Measurements from ENCODE around the gene CD180. TPM values are rescaled to one million over a fixed set of nuclear protein-coding genes. Genes with fewer than 3 reads are reported as not detected.

Gene CD180
- total RNA-seq, 2 experiments from 2014 or later: 14.4 to 15.7 TPM

DNA sequence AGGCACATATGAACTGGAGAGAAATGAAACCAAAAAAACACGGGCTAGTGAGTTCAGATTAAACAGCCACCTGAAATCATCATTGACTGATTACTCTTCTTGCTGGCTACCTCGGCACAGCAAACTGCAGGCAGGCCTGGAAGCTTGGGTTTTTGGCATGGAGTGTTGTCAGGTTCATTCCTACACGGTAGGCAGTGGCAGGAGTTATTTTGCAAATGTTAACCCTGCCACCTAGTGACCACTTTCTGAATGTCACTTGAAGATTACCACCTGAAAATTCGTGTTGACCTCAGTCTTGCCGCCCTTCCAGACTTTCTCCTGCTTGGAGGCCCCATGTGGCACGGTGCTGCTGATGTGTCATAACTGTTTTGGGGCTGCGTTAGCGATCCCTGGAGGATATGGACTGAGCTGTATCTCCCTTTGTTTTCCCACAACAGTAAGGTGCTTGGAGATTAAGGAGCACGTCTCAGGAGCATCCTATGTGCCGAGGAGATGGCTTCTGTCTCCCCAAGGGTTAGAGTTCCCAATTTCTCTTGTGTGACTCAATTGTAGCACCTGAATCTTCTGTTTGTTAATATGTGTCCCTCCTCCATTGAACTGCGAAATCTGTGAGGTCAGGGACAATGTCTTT is 12.7 kb upstream of the CD180 start:
- Histone ChIP-seq H3K9me2 (ENCODE audit: insufficient read depth, low read length) (no peaks in the 10 kb centered on the region), H3K4me1 (ENCODE audit: insufficient read depth, low read length, poor library complexity, severe bottlenecking) (peaks cover 55% of the 10 kb centered on the region), H3K27ac (ENCODE audit: low read depth, low read length, poor library complexity, severe bottlenecking) (no peak overlapping the region), H2AFZ (ENCODE audit: low read length) (peak overlapping the region; percentile 68; the same call in 1 of the 2 replicates), H3K79me2 (ENCODE audit: insufficient read depth, low read depth, low read length) (no peaks in the 10 kb centered on the region), H3K9me3 (ENCODE audit: low read length) (no peaks in the 10 kb centered on the region), H3K4me2 (ENCODE audit: low read length) (peak overlapping the region; percentile 46), H4K20me1 (ENCODE audit: insufficient read depth, low read length) (no peaks in the 10 kb centered on the region), H3K36me3 (ENCODE audit: insufficient read depth, low read length) (no peaks in the 10 kb centered on the region), H3K4me3 (ENCODE audit: low read depth, low read length, poor library complexity, severe bottlenecking) (no peak overlapping the region)
- BruUV-seq (replicated peaks): no TSS peak
- intact Hi-C loops (cut with micrococcal nuclease; ENCODE audit: unreplicated experiment): loop anchor here (1.0 to 10.0 kb wide), 7 partner anchors 43 to 1284 kb away; partner anchors contain the start of genes ERBIN and SREK1
- POLR2A ChIA-PET: interaction anchor here (0.9 to 4.7 kb wide), 2 partner anchors 41 to 389 kb away, joined by 3 to 48 read pairs; no protein-coding TSS in a partner anchor
- peak; percentile 87 for DNase-seq (ENCODE audit: low spot score)
- CTCF ChIA-PET (ENCODE audit: unreplicated experiment): interaction anchor here (0.6 to 1.3 kb wide), 2 partner anchors 43 to 47 kb away, joined by 3 to 4 read pairs; no protein-coding TSS in a partner anchor
- no peak for TF ChIP-seq EZH2phosphoT487 (IDR thresholded peaks at IDR 0.05; ENCODE audit: borderline replicate concordance, low read depth, low read length)
- TF ChIP-seq, protein P1, sequence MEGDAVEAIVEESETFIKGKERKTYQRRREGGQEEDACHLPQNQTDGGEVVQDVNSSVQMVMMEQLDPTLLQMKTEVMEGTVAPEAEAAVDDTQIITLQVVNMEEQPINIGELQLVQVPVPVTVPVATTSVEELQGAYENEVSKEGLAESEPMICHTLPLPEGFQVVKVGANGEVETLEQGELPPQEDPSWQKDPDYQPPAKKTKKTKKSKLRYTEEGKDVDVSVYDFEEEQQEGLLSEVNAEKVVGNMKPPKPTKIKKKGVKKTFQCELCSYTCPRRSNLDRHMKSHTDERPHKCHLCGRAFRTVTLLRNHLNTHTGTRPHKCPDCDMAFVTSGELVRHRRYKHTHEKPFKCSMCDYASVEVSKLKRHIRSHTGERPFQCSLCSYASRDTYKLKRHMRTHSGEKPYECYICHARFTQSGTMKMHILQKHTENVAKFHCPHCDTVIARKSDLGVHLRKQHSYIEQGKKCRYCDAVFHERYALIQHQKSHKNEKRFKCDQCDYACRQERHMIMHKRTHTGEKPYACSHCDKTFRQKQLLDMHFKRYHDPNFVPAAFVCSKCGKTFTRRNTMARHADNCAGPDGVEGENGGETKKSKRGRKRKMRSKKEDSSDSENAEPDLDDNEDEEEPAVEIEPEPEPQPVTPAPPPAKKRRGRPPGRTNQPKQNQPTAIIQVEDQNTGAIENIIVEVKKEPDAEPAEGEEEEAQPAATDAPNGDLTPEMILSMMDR (conservative IDR thresholded peaks at IDR 0.05; ENCODE audit: low read length): peak; percentile 85

DNA sequence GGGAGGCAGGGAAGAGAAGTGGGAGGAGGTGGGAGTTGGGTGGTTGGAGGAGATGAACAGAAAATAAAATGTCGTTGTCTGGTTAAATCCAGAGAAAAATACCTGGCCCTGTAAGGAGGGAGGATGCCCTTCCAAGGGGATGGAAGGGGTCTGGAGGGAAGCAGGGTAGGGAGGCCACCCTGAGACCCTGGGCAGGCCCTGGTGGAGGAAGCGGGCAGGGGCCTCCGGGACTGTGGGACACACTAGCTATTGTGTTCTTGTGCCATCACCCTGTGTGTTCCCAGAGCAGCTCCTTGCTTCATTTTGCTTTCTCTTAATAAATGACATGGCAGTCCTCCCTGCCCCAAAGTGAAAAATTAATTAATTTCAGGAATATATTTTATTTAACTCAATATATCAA is 11.8 kb upstream of the CD180 start:
- TF ChIP-seq, protein P1 (conservative IDR thresholded peaks at IDR 0.05; ENCODE audit: low read length): no peak
- TF ChIP-seq EZH2phosphoT487 (IDR thresholded peaks at IDR 0.05; ENCODE audit: borderline replicate concordance, low read depth, low read length): no peak
- H2AFZ ChIP-seq (ENCODE audit: low read length): peak overlapping the region; percentile 90; the same call in 1 of the 2 replicates
- no peaks in the 10 kb centered on the region for H3K9me2 ChIP-seq (ENCODE audit: insufficient read depth, low read length)
- peaks cover 63% of the 10 kb centered on the region for H3K4me1 ChIP-seq (ENCODE audit: insufficient read depth, low read length, poor library complexity, severe bottlenecking)
- no peaks in the 10 kb centered on the region for H3K79me2 ChIP-seq (ENCODE audit: insufficient read depth, low read depth, low read length)
- no peak overlapping the region for H3K27ac ChIP-seq (ENCODE audit: low read depth, low read length, poor library complexity, severe bottlenecking)
- no peaks in the 10 kb centered on the region for H3K36me3 ChIP-seq (ENCODE audit: insufficient read depth, low read length)
- no peak for DNase-seq (ENCODE audit: low spot score)
- no peaks in the 10 kb centered on the region for H4K20me1 ChIP-seq (ENCODE audit: insufficient read depth, low read length)
- H3K4me3 ChIP-seq (ENCODE audit: low read depth, low read length, poor library complexity, severe bottlenecking): no peak overlapping the region
- ChIA-PET CTCF (ENCODE audit: unreplicated experiment) (interaction anchor here (0.6 to 1.3 kb wide), 2 partner anchors 42 to 46 kb away, joined by 3 to 4 read pairs; no protein-coding TSS in a partner anchor), POLR2A (interaction anchor here (0.7 to 4.7 kb wide), 5 partner anchors 19 to 1279 kb away, joined by 3 to 48 read pairs (median 4); no protein-coding TSS in a partner anchor)
- H3K4me2 ChIP-seq (ENCODE audit: low read length): 0 out of 2 replicates have a peak overlapping the region, but pooled peaks have one; percentile 11
- no TSS peak for BruUV-seq (replicated peaks)
- intact Hi-C loops (cut with micrococcal nuclease; ENCODE audit: unreplicated experiment): loop anchor here (2.0 to 10.0 kb wide), 4 partner anchors 204 to 1284 kb away; partner anchors contain the start of genes ERBIN and SREK1
- no peaks in the 10 kb centered on the region for H3K9me3 ChIP-seq (ENCODE audit: low read length)

All from OCI-LY7 (cell line).